GM19240 (cell line): ENCODE data around the gene SLC25A10.
"Not testable (repeated sequence)": the region's sequence is repeated elsewhere in the genome, so short reads cannot be mapped to it uniquely, and the experiment has no call there.

Experiments used
- DNase-seq: peaks from one replicate; pipeline ENCODE4 v3.0.0; 2011; ENCODE audit warnings: low spot score; ENCODE audit not compliant: insufficient read length

SLC25A10 gene, protein sequence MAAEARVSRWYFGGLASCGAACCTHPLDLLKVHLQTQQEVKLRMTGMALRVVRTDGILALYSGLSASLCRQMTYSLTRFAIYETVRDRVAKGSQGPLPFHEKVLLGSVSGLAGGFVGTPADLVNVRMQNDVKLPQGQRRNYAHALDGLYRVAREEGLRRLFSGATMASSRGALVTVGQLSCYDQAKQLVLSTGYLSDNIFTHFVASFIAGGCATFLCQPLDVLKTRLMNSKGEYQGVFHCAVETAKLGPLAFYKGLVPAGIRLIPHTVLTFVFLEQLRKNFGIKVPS

GRCh38 chr17:81711814-81712467, at the start of gene SLC25A10:
Gene SLC25A10, plus strand, starts transcription at chr17:81712284. Its CDS starts 143 bp downstream, at chr17:81712427.
- DNase-seq = peak; percentile 82

- no peak for DNase-seq
Measured at GRCh38 chr17:81664051-81664470, 48.0 kb upstream of the SLC25A10 start.

DNA sequence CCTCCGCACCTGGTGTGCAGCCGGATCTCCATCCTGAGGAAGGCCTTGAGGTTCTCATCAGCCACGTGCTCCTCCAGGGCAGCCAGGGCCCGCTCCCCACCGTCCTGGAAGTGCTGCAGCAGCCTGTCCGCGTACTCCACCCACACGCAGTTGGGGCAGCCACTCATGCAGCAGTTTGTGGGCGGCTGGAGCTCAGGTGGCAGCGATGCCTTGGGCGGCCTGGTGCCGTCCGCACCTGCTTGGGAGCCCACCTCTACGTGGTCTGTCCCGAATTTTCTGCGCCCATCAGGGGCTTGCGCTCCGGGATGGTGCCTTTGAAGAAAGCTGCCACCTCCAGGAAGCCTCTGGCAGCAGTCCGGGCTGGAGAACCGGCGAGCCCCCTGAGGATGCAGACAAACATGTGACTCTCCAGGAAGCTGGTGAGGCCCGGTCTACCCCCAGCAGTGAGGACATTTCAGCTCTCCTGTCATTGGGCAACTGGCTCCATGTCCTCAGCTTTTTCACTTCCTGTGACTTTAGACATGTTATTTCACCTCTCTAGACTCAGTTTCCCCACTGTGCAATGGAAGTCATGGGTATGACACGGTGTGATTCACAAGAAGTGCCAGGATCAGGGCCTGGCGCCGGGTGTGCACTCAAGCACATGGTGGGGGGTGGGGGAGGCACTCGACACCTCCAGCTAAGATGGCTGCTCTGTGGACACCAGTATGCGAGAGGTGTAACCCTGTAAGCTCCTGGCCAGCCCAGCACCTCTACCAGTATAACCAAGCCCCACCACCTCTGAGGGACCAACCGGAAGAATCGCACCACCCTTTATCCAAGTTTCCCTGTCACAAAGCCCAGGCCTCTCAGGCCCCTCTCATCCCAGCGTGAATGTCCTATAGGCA, 46.6 kb upstream of the SLC25A10 start:
- no peak for DNase-seq

- DNase-seq = no peak
Measured at GRCh38 chr17:81666092-81666341, 46.1 kb upstream of the SLC25A10 start.

GRCh38 chr17:81666342-81667191, 45.5 kb upstream of the SLC25A10 start, which contains the start of the genes CCDC137 and OXLD1:
Gene CCDC137, plus strand, starts transcription at chr17:81666737. Its CDS starts 30 bp downstream, at chr17:81666767.
Gene OXLD1, minus strand, starts transcription at chr17:81666605. Its CDS starts 28 bp downstream, at chr17:81666577.
- peak; percentile 96 for DNase-seq

- DNase-seq = no peak
Measured at GRCh38 chr17:81667754-81668153, 44.3 kb upstream of the SLC25A10 start.

- DNase-seq = no peak
Measured at GRCh38 chr17:81672504-81672903, 39.6 kb upstream of the SLC25A10 start.

DNA sequence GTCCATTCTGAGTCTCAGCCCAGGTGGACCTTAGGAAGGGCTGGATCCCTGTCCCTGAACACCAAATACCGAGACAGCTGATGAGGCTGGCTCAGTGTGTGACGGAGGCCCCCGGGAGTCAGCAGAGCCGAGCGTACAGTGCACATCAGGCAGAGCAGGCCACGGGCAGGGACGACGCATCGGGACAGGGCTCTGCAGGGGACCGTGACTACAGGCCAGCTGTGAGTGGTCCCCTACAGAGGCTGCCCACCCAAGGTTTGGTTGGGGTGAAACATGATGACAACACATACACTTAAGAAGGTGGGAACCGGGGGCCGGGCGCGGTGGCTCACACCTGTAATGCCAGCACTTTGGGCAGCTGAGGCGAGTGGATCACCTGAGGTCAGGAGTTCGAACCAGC, 39.1 kb upstream of the SLC25A10 start:
- no peak for DNase-seq

GRCh38 chr17:81673561-81674258, 38.4 kb upstream of the SLC25A10 start:
- no peak for DNase-seq

GRCh38 chr17:81675515-81676221, 36.4 kb upstream of the SLC25A10 start:
- not testable (repeated sequence) for DNase-seq

- DNase-seq = no peak
Measured at GRCh38 chr17:81676906-81677305, 35.2 kb upstream of the SLC25A10 start.

DNA sequence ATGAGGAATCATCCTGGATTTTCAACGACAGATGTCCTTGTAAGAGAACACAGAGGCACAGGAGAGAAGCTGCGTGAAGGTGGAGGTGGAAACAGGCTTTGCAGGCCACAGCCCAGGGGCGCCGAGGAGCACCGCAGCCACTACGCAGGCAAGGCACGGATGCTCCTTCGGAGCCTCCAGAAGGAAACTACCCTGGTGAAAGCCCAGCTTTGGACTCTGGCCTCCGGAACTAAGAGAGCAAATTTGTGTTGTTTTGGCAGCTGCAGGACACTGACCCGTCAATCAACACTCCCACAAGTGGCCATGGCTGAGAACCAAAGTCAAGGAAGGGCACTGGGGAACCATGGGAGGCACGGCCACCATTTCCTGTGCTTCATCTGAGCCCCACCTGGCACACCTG, 31.9 kb upstream of the SLC25A10 start:
- DNase-seq = no peak

- no peak for DNase-seq
Measured at GRCh38 chr17:81681672-81682071, 30.4 kb upstream of the SLC25A10 start.

- no peak for DNase-seq
Measured at GRCh38 chr17:81682565-81683207, 29.4 kb upstream of the SLC25A10 start.

DNA sequence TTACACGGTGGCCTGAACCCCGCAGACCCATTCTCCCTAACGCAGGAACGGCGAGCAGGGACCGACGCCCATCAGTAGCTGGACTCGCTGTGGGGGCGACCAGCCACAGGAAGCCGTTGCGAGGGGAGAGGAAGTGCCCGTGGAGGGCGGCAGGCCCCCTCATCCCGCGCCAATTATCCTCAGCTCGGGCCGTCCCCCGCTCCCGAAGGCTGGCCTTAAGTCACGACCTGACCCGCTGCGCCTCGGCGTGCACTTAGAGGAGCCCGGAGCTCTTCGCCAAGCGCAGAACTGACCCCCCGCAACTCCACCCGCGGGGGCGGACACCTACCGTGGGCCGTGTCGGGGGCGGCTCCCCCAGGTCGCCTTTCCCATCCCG, 28.9 kb upstream of the SLC25A10 start:
- DNase-seq = no peak

DNA sequence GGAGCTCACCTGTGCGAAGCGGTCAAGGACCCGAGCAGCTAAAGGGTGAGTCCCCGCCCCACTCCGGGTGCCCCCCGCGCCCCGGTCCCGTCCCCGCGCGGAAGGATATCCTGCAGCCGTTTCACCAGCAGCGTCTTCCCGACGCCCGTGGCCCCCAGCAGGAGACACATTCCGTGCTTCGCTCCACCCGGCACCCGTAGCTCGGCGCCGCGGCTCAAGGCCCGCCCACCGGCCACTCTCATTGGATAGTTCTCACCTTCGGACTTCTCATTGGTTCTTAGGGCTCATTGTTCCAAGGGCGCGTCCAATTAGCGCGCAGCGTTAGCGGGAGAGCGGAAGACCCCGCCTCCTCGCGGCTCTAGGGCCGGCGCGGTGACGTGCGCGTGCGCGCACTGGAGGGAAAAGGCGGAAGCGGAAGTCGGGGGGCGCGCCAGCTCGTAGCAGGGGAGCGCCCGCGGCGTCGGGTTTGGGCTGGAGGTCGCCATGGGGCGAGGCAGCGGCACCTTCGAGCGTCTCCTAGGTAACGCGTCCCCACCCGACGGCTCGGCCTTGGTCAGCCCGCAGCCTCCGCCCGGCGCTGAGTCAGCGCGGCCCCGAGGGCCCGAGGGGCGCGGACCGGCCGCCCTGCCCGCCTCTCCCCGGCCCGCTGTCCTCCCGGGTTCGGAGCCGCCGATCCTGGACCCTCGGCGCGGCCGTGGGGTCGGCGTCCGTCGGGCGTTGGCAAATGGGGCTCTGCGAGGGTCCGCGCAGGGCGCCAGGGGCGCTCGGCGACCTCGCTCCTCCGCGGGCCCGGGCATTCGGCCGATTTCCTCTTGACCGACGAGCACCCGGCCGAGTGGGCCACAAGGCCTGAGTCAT, 28.3 kb upstream of the SLC25A10 start, which contains the start of the genes ARL16 and HGS:
Gene ARL16, minus strand, starts transcription at position 214 of the 858 bp plus-strand sequence. Its CDS starts 44 bp downstream, at position 170.
Gene HGS, plus strand, starts transcription at position 428 of the 858 bp plus-strand sequence. Its CDS starts 56 bp downstream, at position 484.
- peak; percentile 100 for DNase-seq

GRCh38 chr17:81684442-81684911, 27.6 kb upstream of the SLC25A10 start:
- DNase-seq = no peak

DNA sequence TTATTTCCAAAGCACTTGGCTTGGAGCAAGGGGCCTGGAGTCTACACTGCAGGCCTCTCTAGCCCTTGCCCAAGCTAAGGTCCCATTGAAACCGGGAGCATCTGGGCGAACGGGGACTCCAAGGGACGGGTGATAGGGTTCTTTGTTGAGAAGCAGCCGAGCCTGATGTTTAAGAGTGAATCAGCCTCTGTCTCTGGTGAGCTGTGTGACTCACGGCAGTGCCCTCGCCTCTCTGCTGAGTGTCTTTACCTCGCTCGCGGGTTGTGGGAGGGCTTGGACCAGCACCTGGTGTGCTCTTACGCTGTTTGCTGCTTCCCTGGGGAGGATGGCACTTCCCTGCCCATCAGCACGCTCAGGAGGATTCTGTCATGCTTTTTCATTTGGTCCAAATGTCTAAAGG, 27.0 kb upstream of the SLC25A10 start:
- DNase-seq = no peak
